AG04449 (cell line): ENCODE measurements around the gene RBM33.

Source experiments
- CTCF ChIA-PET: fragments of 350-600 bp; formaldehyde crosslinking; extraction: SDS; loops from one replicate; lab custom pipeline; 2021; ENCODE audit warnings: antibody characterized with exemption; lab: Yijun Ruan, JAX
- POLR2A ChIA-PET: fragments of 400-600, 350-600 bp; formaldehyde crosslinking; extraction: SDS; loops from one replicate; lab custom pipeline; 2020; ENCODE audit warnings: antibody characterized with exemption, inconsistent platforms; lab: Yijun Ruan, JAX
- DNase-seq: peaks from one replicate; pipeline ENCODE4 v3.0.0-alpha.2; 2010; ENCODE audit warnings: low read depth, low spot score
- H3K4me3 ChIP-seq: 2 replicates; pipeline ENCODE4 v1.5.1; 2011; ENCODE audit warnings: low read depth, mild to moderate bottlenecking, control low read depth, low read length
- TF ChIP-seq, protein P1 (sequence below): IDR thresholded peaks from one replicate; pipeline ENCODE4 v1.5.1; 2011; ENCODE audit warnings: mild to moderate bottlenecking, moderate library complexity, low read length, control low read depth, inconsistent platforms; ENCODE audit not compliant: insufficient read depth; ENCODE audit errors: missing control alignments

RBM33 gene

DNA sequence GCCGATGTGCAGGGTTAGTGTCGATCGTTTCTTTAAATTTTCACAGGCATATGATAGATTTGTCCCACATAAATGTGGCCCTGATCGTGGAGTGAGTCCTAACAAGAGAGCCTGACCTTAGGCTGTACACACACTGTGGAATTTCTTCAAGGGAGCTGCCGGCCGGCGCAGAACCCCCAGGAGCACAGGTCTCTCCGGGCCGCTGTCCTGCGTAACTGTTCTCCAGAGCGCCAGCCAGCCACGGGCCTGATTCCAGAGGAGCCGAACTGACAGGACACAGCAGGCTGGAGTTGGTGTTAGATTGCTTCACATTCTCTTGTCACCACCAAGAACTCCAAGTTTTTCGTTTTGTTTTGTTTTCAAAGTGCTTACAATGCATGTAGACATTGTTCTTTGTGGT is 130.5 kb downstream of the RBM33 start:
- DNase-seq: no peak

DNA sequence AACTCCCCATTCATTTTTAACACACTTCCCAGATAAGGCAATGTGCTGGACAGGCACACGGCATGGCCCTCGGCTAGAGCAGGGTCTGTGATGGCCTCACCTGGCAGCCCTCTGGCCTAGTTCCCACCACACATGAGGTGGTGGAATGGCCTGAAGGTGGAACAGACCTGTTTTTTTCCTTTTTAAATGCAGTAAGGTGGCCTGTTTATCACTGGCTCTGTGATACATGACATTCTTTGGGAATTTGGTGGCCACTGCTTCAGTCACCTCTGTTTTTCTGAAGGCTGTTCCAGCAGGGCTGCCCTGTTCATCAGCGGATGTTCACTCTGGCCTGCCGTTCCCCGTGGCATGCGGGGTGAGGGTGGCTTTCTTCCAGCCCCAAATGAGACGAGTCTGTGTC is 131.2 kb downstream of the RBM33 start:
- CTCF ChIA-PET: interaction anchor here (1.3 to 11.5 kb wide), 2 partner anchors 9 to 177 kb away, joined by 3 to 189 read pairs; no protein-coding TSS in a partner anchor

More for the DNA sequence above, 130.5 kb downstream of the RBM33 start:
- H3K4me3 ChIP-seq: no peak overlapping the region
- ChIA-PET POLR2A (no interaction called here), CTCF (interaction anchor here (11.5 kb wide), 1 partner anchor 176 kb away, joined by 189 read pairs; no protein-coding TSS in a partner anchor)
- TF ChIP-seq, protein P1, sequence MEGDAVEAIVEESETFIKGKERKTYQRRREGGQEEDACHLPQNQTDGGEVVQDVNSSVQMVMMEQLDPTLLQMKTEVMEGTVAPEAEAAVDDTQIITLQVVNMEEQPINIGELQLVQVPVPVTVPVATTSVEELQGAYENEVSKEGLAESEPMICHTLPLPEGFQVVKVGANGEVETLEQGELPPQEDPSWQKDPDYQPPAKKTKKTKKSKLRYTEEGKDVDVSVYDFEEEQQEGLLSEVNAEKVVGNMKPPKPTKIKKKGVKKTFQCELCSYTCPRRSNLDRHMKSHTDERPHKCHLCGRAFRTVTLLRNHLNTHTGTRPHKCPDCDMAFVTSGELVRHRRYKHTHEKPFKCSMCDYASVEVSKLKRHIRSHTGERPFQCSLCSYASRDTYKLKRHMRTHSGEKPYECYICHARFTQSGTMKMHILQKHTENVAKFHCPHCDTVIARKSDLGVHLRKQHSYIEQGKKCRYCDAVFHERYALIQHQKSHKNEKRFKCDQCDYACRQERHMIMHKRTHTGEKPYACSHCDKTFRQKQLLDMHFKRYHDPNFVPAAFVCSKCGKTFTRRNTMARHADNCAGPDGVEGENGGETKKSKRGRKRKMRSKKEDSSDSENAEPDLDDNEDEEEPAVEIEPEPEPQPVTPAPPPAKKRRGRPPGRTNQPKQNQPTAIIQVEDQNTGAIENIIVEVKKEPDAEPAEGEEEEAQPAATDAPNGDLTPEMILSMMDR: no peak

DNA sequence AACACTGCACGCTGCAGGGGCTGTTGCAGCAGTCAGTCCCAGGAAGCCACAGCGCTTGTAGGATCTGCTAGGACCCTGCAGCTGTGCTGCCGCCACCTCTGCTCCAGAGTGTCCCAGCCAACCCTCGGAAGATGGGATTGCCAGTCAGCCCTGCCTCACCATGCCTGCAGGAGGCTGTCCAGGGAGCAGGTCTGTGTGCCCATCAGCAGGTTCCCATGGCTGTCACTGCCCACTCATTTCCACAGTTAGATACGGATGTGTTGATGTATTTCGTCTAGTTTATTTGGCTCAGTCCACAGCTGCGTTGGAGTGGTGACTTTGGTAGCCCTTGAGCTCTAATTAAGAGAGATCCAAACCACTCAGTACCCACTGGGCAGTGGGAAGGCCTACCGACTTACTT is 132.1 kb downstream of the RBM33 start:
- CTCF ChIA-PET: interaction anchor here (1.3 to 11.5 kb wide), 3 partner anchors 8 to 178 kb away, joined by 3 to 189 read pairs (median 46); no protein-coding TSS in a partner anchor
- TF ChIP-seq, protein P1: no peak
- DNase-seq: no peak
- POLR2A ChIA-PET: no interaction called here
- no peak overlapping the region for H3K4me3 ChIP-seq

More for the DNA sequence above, 131.2 kb downstream of the RBM33 start:
- TF ChIP-seq, protein P1: no peak
- H3K4me3 ChIP-seq: no peak overlapping the region
- POLR2A ChIA-PET: no interaction called here
- DNase-seq: no peak

DNA sequence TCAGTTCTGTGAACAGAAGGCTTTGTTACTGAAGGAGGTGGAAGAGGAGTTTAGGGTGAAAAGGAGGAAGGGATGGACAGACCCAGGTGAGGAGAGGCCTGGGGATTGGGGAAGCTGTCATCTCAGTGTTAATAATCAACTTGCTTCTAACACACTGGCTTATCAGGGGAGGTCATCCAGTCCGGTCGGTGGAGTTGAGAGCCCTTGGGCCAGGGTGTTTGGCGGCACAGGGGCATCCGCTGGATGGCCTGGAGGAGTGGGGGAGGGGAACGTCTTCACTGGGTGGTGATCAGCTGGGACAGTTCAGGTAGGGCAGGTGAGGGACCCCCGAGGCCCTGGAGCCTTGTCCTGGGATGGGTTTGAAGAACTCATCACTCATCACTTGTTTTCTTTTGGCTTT is 133.9 kb downstream of the RBM33 start:
- TF ChIP-seq, protein P1: no peak
- no peak overlapping the region for H3K4me3 ChIP-seq
- no peak for DNase-seq
- ChIA-PET POLR2A (no interaction called here), CTCF (interaction anchor here (1.4 to 5.5 kb wide), 3 partner anchors 10 to 851 kb away, joined by 6 to 46 read pairs (median 15); no protein-coding TSS in a partner anchor)

DNA sequence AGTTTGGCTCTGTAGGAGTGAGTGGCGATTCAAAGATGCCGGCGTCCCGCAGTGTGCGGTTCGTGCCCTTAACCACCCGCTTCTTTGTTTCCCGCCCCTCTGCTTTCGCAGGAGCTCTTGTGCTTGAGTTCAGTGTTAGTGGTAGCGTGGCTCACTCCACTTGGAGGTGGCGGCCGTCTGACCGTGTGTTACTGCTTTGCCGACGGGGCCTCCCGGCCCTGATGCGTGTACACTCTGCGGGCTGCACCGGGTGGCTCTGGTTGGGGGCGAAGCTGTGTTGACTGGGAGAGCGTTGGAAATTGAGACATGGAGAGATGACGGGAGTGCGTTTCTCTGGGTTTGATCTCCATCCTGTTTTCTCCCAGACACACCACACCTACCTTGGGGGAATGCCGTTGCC is 136.4 kb downstream of the RBM33 start:
- CTCF ChIA-PET: interaction anchor here (1.2 to 5.5 kb wide), 4 partner anchors 13 to 867 kb away, joined by 3 to 46 read pairs (median 6); no protein-coding TSS in a partner anchor
- H3K4me3 ChIP-seq: no peak overlapping the region
- DNase-seq: no peak
- POLR2A ChIA-PET: no interaction called here
- TF ChIP-seq, protein P1: no peak

DNA sequence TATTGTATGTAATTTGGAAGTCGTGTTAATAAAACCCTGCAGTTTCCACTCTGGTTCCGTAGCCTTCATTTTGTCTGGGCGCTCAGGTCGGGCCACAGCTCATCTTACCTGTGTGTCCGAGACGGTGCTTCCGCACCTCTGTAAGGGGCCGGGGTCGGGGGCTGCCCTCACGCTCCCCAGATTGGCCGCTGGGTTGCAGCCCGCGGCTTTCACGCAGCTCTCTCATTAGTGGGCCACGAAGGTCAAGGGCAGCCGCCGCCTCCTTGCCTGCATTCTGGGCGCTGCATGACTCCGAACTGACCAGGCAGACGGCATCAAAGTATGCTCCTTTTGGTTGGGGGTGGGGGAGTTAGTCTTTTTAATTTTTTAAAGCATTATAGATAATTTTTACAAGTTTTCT is 137.0 kb downstream of the RBM33 start:
- no peak for DNase-seq
- POLR2A ChIA-PET: no interaction called here
- TF ChIP-seq, protein P1: no peak
- CTCF ChIA-PET: interaction anchor here (1.1 to 5.5 kb wide), 4 partner anchors 9 to 868 kb away, joined by 3 to 46 read pairs (median 4); no protein-coding TSS in a partner anchor
- no peak overlapping the region for H3K4me3 ChIP-seq
